HUES48 (cell line): ENCODE results near the gene GFPT2.

ENCODE experiments used
- H3K27ac ChIP-seq: one replicate; pipeline ENCODE4 v1.7.0; 2013; ENCODE audit warnings: low read depth, low read length, inconsistent platforms
- H3K27me3 ChIP-seq: 2 replicates; pipeline ENCODE4 v1.6.1; 2013; ENCODE audit warnings: mild to moderate bottlenecking, low read length; ENCODE audit not compliant: control insufficient read depth, insufficient read depth
- H3K36me3 ChIP-seq: 2 replicates; pipeline ENCODE4 v1.6.1; 2013; ENCODE audit warnings: low read length; ENCODE audit not compliant: control insufficient read depth, insufficient read depth
- H3K4me1 ChIP-seq: 2 replicates; pipeline ENCODE4 v1.6.1; 2013; ENCODE audit warnings: mild to moderate bottlenecking, low read length; ENCODE audit not compliant: control insufficient read depth, insufficient read depth
- H3K4me3 ChIP-seq: 2 replicates; pipeline ENCODE4 v1.5.1; 2013; ENCODE audit warnings: mild to moderate bottlenecking, low read depth, low read length
- H3K9ac ChIP-seq: 2 replicates; pipeline ENCODE4 v1.6.1; 2013; ENCODE audit warnings: mild to moderate bottlenecking, low read depth, low read length, moderate library complexity
- H3K9me3 ChIP-seq: 2 replicates; pipeline ENCODE4 v1.6.1; 2013; ENCODE audit warnings: low read length; ENCODE audit not compliant: control insufficient read depth, insufficient read depth

GFPT2 gene

DNA sequence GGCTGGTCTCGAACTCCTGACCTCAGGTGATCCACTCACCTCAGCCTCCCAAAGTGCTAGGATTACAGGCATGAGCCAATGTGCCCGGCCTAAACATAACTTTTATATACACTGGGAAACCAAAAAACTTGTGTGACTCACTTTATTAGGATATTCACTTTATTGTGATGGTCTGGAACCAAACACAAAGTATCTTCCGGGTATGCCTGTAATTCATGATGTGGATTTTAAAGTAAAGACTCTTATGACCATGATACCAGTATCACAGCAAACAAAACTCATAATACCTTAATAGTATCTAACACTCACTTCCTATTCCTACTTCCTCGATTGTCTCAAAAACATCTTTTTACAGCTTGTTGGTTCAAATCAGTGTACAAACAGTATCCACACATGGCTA lies 12.7 kb upstream of the GFPT2 start:
- Histone ChIP-seq H3K27ac (no peak overlapping the region), H3K36me3 (no peaks in the 10 kb centered on the region), H3K9me3 (no peaks in the 10 kb centered on the region), H3K9ac (no peak overlapping the region), H3K27me3 (no peaks in the 10 kb centered on the region), H3K4me1 (no peaks in the 10 kb centered on the region), H3K4me3 (no peak overlapping the region)

DNA sequence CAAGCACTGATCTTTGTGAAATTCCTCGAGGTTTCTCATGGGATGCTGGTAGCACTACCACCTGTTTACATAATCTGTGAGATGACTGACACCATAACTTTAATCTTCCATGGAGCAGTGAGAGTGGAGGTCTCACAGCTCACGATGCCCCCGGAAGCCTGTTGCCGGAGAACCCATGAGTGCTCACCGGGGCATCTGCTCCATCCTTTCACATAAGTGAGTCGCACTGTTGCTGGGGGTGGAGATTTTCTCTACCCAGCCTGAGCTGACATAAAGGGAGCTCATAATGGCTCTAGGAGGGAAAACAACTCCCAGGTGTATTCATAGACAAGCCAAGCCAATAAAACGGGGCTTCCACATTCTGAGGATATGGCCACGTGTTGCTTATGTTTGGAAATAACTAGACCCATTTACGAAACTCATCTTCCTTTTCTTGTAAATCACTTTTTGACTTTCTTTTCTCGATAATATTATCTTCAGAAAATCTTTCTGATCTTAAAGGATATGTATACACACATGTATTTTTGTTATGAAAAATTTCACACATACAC lies 11.2 kb upstream of the GFPT2 start:
- Histone ChIP-seq H3K27me3 (no peaks in the 10 kb centered on the region), H3K9ac (no peak overlapping the region), H3K4me1 (no peaks in the 10 kb centered on the region), H3K9me3 (no peaks in the 10 kb centered on the region), H3K27ac (no peak overlapping the region), H3K4me3 (no peak overlapping the region), H3K36me3 (no peaks in the 10 kb centered on the region)

GRCh38 chr5:180360078-180360957 lies 7.2 kb upstream of the GFPT2 start:
- Histone ChIP-seq H3K27me3 (peaks cover 8% of the 10 kb centered on the region), H3K9ac (no peak overlapping the region), H3K4me1 (no peaks in the 10 kb centered on the region), H3K4me3 (no peak overlapping the region), H3K36me3 (no peaks in the 10 kb centered on the region), H3K9me3 (no peaks in the 10 kb centered on the region), H3K27ac (no peak overlapping the region)

GRCh38 chr5:180358694-180359093 lies 5.6 kb upstream of the GFPT2 start:
- no peaks in the 10 kb centered on the region for H3K36me3 ChIP-seq
- H3K27me3 ChIP-seq: peaks cover 24% of the 10 kb centered on the region
- H3K4me1 ChIP-seq: 0 out of 2 replicates have a peak, but pooled peaks cover 5% of the 10 kb centered on the region
- no peak overlapping the region for H3K9ac ChIP-seq
- H3K27ac ChIP-seq: no peak overlapping the region
- H3K9me3 ChIP-seq: no peaks in the 10 kb centered on the region
- no peak overlapping the region for H3K4me3 ChIP-seq

GRCh38 chr5:180358179-180358578 lies 5.0 kb upstream of the GFPT2 start:
- no peak overlapping the region for H3K9ac ChIP-seq
- 0 out of 2 replicates have a peak, but pooled peaks cover 5% of the 10 kb centered on the region for H3K4me1 ChIP-seq
- H3K4me3 ChIP-seq: no peak overlapping the region
- H3K27me3 ChIP-seq: peaks cover 28% of the 10 kb centered on the region
- no peaks in the 10 kb centered on the region for H3K36me3 ChIP-seq
- no peaks in the 10 kb centered on the region for H3K9me3 ChIP-seq
- no peak overlapping the region for H3K27ac ChIP-seq

GRCh38 chr5:180354966-180355365 lies 1.8 kb upstream of the GFPT2 start:
- Histone ChIP-seq H3K9me3 (no peaks in the 10 kb centered on the region), H3K36me3 (peaks cover 10% of the 10 kb centered on the region), H3K4me3 (no peak overlapping the region), H3K9ac (no peak overlapping the region), H3K4me1 (peaks cover 25% of the 10 kb centered on the region), H3K27ac (no peak overlapping the region), H3K27me3 (peaks cover 28% of the 10 kb centered on the region)

DNA sequence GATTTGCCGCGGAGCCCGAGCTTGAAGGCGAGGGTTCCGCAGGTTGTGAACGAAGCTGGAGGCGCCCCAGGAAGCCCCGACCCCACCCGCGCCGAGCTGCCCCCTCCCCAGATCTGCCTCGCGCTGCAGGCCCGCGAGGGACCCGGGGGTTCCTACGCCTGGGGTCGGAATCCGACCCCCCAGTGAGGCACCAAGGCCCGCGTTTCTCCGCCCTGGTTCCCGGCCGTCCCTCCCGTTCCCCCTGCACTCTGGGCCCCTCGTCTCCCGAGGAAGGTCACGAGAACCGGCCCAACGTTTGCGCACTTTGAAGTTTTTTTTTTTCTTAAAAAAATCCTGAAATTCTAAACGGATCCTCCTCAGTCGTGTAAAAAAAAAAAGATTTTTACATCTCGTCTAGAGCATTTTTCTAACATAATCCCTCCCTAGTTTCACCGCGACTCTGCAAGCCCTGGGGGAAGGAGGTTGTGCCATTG lies 880 bp upstream of the GFPT2 start:
- Histone ChIP-seq H3K9me3 (no peaks in the 10 kb centered on the region), H3K27me3 (peaks cover 28% of the 10 kb centered on the region), H3K9ac (no peak overlapping the region), H3K36me3 (peaks cover 15% of the 10 kb centered on the region), H3K4me1 (peaks cover 32% of the 10 kb centered on the region), H3K4me3 (peak overlapping the region; percentile 90), H3K27ac (no peak overlapping the region)

DNA sequence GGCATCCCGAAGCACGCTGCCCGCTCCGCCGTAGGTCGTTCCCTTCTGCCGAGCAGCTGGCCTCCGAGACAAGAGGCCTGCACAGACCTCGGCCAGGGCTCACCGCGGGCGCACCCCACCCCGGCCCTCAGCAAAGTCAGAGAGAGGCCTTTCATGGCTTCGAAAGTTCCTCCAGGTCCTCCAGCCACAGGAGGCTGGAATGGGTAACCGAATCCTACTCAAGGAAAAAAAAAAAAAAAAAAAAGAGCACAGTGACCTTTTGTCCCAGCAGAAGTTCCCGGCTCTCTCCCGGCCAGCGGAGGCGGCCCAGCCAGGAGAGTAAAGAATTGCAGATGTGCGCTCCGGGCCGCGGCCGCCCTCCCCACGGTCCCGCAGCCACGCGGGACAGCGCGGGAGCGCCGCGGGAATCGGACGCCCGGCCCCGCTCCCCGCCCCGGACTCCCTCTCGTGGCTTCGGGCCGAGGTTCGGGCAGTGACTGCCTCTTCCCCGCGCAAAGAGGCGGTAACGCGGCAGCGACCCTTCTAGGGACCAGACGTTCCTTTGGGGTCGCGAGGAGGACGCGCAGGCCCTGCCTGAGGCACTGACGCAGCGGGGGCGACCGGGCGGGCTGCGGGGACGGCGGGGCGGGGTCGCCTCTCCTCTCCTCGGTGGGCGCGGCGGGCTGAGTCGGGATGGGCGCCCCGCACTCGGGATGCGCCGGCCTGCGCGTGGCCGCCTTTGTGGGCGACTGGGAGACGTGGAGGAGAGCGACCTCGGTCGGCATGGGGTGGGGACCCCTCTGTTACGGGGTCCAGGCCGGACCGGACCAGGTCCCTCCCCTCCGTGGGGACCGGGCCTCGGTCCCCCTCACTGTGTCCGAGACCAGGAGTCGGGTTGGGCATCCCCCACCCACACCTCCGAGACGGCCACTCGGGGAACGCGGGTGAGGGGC lies 754 bp downstream of the GFPT2 start:
- peak overlapping the region; percentile 20 for H3K27ac ChIP-seq
- H3K9me3 ChIP-seq: no peaks in the 10 kb centered on the region
- H3K4me1 ChIP-seq: peaks cover 44% of the 10 kb centered on the region
- H3K27me3 ChIP-seq: peaks cover 28% of the 10 kb centered on the region
- H3K4me3 ChIP-seq: peak overlapping the region; percentile 90
- H3K36me3 ChIP-seq: peaks cover 18% of the 10 kb centered on the region
- peak overlapping the region; percentile 56 for H3K9ac ChIP-seq

GRCh38 chr5:180350711-180351465 lies 2.2 kb downstream of the GFPT2 start:
- Histone ChIP-seq H3K9ac (no peak overlapping the region), H3K27ac (no peak overlapping the region)

GRCh38 chr5:180350296-180350695 lies 2.8 kb downstream of the GFPT2 start:
- peak overlapping the region; percentile 90; the same call in 1 of the 2 replicates for H3K4me3 ChIP-seq

More at GRCh38 chr5:180350711-180351465, 2.2 kb downstream of the GFPT2 start:
- no peaks in the 10 kb centered on the region for H3K9me3 ChIP-seq
- peaks cover 20% of the 10 kb centered on the region for H3K36me3 ChIP-seq
- H3K27me3 ChIP-seq: peaks cover 26% of the 10 kb centered on the region
- H3K4me3 ChIP-seq: peak overlapping the region; percentile 90
- H3K4me1 ChIP-seq: peaks cover 59% of the 10 kb centered on the region

More at GRCh38 chr5:180350296-180350695, 2.8 kb downstream of the GFPT2 start:
- Histone ChIP-seq H3K9ac (no peak overlapping the region), H3K27me3 (peaks cover 20% of the 10 kb centered on the region), H3K4me1 (peaks cover 65% of the 10 kb centered on the region), H3K9me3 (no peaks in the 10 kb centered on the region), H3K27ac (no peak overlapping the region), H3K36me3 (peaks cover 26% of the 10 kb centered on the region)
